SK-N-SH treated with all-trans-retinoic acid at 6 μM for 48 hours (cell line): Measurements from ENCODE around the gene CEACAM8.

Experiments
- CSDC2 ChIP-seq: fragments of 250-450 bp; sonication (Bioruptor Pico); IDR thresholded peaks from 2 replicates; pipeline ENCODE4 v1.5.0; 2020; ENCODE audit warnings: mild to moderate bottlenecking, moderate library complexity
- PPARA ChIP-seq: fragments of 250-450 bp; sonication (Bioruptor Pico); IDR thresholded peaks from 2 replicates; pipeline ENCODE4 v1.5.0; 2020; ENCODE audit warnings: mild to moderate bottlenecking, borderline replicate concordance
- RARB ChIP-seq: fragments of 250-450 bp; sonication (Bioruptor Pico); IDR thresholded peaks from 2 replicates; pipeline ENCODE4 v1.8.0; 2021; ENCODE audit warnings: mild to moderate bottlenecking, moderate library complexity
- ZNF70 ChIP-seq: fragments of 450-650 bp; formaldehyde crosslinking; IDR thresholded peaks from 2 replicates; pipeline ENCODE4 v1.5.0; 2020; ENCODE audit warnings: mild to moderate bottlenecking, moderate library complexity
- ZNF8 ChIP-seq: fragments of 450-650 bp; formaldehyde crosslinking; IDR thresholded peaks from 2 replicates; pipeline ENCODE4 v1.5.0; 2020; ENCODE audit warnings: mild to moderate bottlenecking, moderate library complexity
- TF ChIP-seq, protein P1 (sequence below): fragments of 250-450 bp; sonication (Bioruptor Pico); IDR thresholded peaks from 2 replicates; pipeline ENCODE4 v1.5.1; 2020; ENCODE audit warnings: low read depth, mild to moderate bottlenecking, moderate library complexity

DNA sequence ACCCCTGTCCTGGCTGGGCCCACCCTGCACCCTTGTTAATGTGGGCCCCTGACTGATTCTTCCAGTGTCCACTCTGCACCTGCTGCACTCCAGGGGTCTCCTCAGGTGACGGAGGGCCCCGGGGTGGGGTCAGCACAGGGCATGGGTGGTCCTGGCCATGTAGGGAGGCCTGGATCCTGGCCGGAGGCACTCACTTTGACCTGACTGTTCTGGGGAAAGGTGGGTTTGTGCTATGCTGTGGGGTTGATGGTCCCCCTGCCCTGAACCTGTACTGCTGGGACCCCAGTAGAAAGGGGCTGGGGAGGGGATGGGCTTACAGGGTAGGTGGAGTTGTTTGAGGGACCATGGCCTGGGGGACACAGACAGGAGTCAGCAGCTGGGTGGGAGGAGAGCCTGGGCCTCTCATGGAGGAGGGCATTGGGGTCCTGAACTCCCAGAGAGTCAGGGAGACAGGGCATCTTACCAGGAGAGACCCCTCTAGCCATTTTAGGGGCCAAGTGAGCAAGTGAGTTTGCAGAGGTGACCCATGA, 40.6 kb downstream of the CEACAM8 start:
- TF ChIP-seq ZNF70 (no peak), ZNF8 (CRISPR knock-in tag) (no peak), CSDC2 (CRISPR knock-in tag) (no peak), PPARA (CRISPR knock-in tag) (no peak), RARB (no peak)
- TF ChIP-seq, protein P1, sequence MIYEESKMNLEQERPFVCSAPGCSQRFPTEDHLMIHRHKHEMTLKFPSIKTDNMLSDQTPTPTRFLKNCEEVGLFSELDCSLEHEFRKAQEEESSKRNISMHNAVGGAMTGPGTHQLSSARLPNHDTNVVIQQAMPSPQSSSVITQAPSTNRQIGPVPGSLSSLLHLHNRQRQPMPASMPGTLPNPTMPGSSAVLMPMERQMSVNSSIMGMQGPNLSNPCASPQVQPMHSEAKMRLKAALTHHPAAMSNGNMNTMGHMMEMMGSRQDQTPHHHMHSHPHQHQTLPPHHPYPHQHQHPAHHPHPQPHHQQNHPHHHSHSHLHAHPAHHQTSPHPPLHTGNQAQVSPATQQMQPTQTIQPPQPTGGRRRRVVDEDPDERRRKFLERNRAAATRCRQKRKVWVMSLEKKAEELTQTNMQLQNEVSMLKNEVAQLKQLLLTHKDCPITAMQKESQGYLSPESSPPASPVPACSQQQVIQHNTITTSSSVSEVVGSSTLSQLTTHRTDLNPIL (CRISPR knock-in tag) = no peak
